ENCODE results near the gene MTF2.

GRCh38 chr1:93151474-93151873 is 72.4 kb downstream of the MTF2 start:
- TF ChIP-seq CTCF (IDR thresholded peaks at IDR 0.05) (no peak), POLR2A (IDR thresholded peaks at IDR 0.05) (no peak)

Data from body of pancreas (tissue), 4 donors.